Panc1 (cell line): ENCODE measurements around the gene LLGL2. TPM values are rescaled to one million over a fixed set of nuclear protein-coding genes. Genes with fewer than 3 reads are reported as not detected.
A peak's percentile ranks its signal among the peaks of the same experiment; 100 is the strongest.

Experiments used
- ATAC-seq: fragments of 200-7000 bp; cut with Tn5 transposase; 2 replicates; pipeline ENCODE4 v1.9.1; 2020; ENCODE audit warnings: mild to moderate bottlenecking, moderate library complexity
- BruUV-seq: library from RNA; stranded (reverse); fragments of 400-500 nt; replicated peaks from 2 replicates; lab custom pipeline; 2021; lab: Mats Ljungman, UMichigan
- CTCF ChIA-PET: fragments of 300-600 bp; sonication (Branson Sonifier 250); formaldehyde crosslinking; loops from one replicate; lab custom pipeline; 2022; ENCODE audit warnings: antibody characterized with exemption; lab: Charles Lee
- POLR2A ChIA-PET: fragments of 300-600 bp; sonication (Branson Sonifier 250); formaldehyde crosslinking; loops from one replicate; lab custom pipeline; 2022; ENCODE audit warnings: antibody characterized with exemption; lab: Charles Lee
- DNase-seq: peaks from one replicate; pipeline ENCODE4 v3.0.0-alpha.2; 2010; ENCODE audit warnings: low read depth, low spot score
- H3K27ac ChIP-seq: 2 replicates; pipeline ENCODE4 v1.5.1; 2011; ENCODE audit warnings: mild to moderate bottlenecking, low read length, inconsistent platforms
- H3K27me3 ChIP-seq: fragments of 200-500 bp; sonication (Bioruptor generic); 2 replicates; pipeline ENCODE4 v1.6.0; 2014; ENCODE audit warnings: low read length, inconsistent platforms; ENCODE audit not compliant: control insufficient read depth, insufficient read depth
- H3K36me3 ChIP-seq: fragments of 200-500 bp; sonication (Bioruptor generic); 2 replicates; pipeline ENCODE4 v1.5.1; 2014; ENCODE audit warnings: inconsistent platforms, mild to moderate bottlenecking, low read length, moderate library complexity; ENCODE audit not compliant: control insufficient read depth, insufficient read depth
- H3K4me1 ChIP-seq: 2 replicates; pipeline ENCODE4 v1.5.1; 2011; ENCODE audit warnings: inconsistent platforms, mild to moderate bottlenecking, low read length, moderate library complexity; ENCODE audit not compliant: control insufficient read depth, insufficient read depth
- H3K4me3 ChIP-seq, 2 experiments: 2 replicates each; pipeline ENCODE4 v1.5.1; 2011 to 2012; ENCODE audit warnings: low read depth in 2 of 2, low read length in 2 of 2, mild to moderate bottlenecking in 2 of 2, inconsistent platforms in 1 of 2, moderate library complexity in 1 of 2
- H3K9me3 ChIP-seq: fragments of 200-500 bp; sonication (Bioruptor generic); 2 replicates; pipeline ENCODE4 v1.5.1; 2014; ENCODE audit warnings: low read depth, mild to moderate bottlenecking, inconsistent platforms, low read length, moderate library complexity; ENCODE audit not compliant: control insufficient read depth, insufficient read depth
- POLR2AphosphoS5 ChIP-seq: IDR thresholded peaks from 2 replicates; pipeline ENCODE4 v1.6.1; 2012; ENCODE audit warnings: mild to moderate bottlenecking, low read depth, low read length, moderate library complexity
- SIN3A ChIP-seq: IDR thresholded peaks from 2 replicates; pipeline ENCODE4 v1.6.1; 2012; ENCODE audit warnings: low read depth, mild to moderate bottlenecking, low read length, moderate library complexity, borderline replicate concordance; ENCODE audit not compliant: insufficient read depth
- TCF7L2 ChIP-seq: IDR thresholded peaks from 2 replicates; pipeline ENCODE4 v1.6.1; 2011; ENCODE audit warnings: mild to moderate bottlenecking, low read depth, low read length, inconsistent platforms
- in situ Hi-C: cut with HindIII; loops from 2 replicates; pipeline ENCODE4 v1.10.0; 2016; ENCODE audit warnings: low sequenced_read_pairs, low pct_unique_long_range_greater_than_20kb
- intact Hi-C: fragments of 100-400 bp; cut with micrococcal nuclease; formaldehyde crosslinking; loops from one replicate; pipeline ENCODE4 v1.10.0; 2022; ENCODE audit not compliant: unreplicated experiment
- total RNA-seq: library from RNA; stranded (reverse); gene quantifications from one replicate; pipeline ENCODE4 v1.2.1, GENCODE V29; 2021; ENCODE audit not compliant: unreplicated experiment
- TF ChIP-seq, protein P1 (sequence below), 2 experiments: IDR thresholded peaks; 2 replicates each; pipeline ENCODE4 v1.6.1; 2011 to 2012; ENCODE audit warnings: low read depth in 2 of 2, control low read depth in 1 of 2, low read length in 1 of 2, mild to moderate bottlenecking in 1 of 2, moderate library complexity in 1 of 2; ENCODE audit not compliant: insufficient read depth in 1 of 2
- TF ChIP-seq, protein P2 (sequence below): fragments of 450-650 bp; IDR thresholded peaks from 2 replicates; pipeline ENCODE4 v1.5.1; 2017; ENCODE audit warnings: mild to moderate bottlenecking

LLGL2 gene
- total RNA-seq, 1 experiment from 2014 or later: 201 TPM

DNA sequence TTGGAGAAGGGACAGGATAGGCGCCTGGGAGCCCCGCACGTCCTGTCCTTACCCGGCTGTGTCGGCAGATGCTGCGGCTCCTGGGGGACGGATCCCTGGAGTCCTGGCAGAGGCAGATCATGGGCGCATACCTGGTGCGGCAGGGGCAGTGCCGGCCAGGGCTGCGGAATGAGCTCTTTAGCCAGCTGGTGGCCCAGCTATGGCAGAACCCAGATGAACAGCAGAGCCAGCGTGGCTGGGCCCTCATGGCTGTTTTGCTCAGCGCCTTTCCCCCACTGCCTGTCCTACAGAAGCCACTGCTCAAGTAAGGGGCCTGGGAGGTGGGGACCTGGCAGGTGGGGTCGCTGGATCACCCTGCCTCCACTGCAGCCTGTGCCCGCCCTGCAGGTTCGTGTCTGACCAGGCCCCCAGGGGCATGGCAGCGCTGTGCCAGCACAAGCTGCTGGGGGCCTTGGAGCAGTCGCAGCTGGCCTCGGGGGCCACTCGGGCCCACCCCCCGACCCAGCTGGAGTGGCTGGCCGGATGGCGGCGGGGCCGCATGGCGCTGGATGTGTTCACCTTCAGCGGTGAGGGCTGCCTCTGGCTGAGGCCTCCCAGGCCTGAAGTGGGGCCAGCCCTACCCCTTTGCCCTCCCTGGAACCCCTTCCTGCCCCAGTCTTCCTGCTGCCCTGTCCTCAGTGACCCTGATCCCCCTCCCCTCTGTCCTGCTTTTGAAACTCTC lies 87.6 kb downstream of the LLGL2 start:
- intact Hi-C loops (no loop called here), in situ Hi-C loops (no loop called here)
- ChIA-PET CTCF (interaction anchor here (1.5 to 2.3 kb wide), 2 partner anchors 12 to 17 kb away, joined by 5 to 12 read pairs; no protein-coding TSS in a partner anchor), POLR2A (interaction anchor here (0.6 to 0.7 kb wide), 2 partner anchors 30 to 265 kb away, joined by 4 read pairs; no protein-coding TSS in a partner anchor)
- DNase-seq (no peak), ATAC-seq (no peak)
- Histone ChIP-seq H3K27me3 (no peaks in the 10 kb centered on the region), H3K27ac (no peak overlapping the region), H3K4me3 (no peak overlapping the region), H3K9me3 (no peaks in the 10 kb centered on the region), H3K36me3 (no peaks in the 10 kb centered on the region), H3K4me1 (no peaks in the 10 kb centered on the region)
- BruUV-seq: no TSS peak
- TF ChIP-seq, protein P1, sequence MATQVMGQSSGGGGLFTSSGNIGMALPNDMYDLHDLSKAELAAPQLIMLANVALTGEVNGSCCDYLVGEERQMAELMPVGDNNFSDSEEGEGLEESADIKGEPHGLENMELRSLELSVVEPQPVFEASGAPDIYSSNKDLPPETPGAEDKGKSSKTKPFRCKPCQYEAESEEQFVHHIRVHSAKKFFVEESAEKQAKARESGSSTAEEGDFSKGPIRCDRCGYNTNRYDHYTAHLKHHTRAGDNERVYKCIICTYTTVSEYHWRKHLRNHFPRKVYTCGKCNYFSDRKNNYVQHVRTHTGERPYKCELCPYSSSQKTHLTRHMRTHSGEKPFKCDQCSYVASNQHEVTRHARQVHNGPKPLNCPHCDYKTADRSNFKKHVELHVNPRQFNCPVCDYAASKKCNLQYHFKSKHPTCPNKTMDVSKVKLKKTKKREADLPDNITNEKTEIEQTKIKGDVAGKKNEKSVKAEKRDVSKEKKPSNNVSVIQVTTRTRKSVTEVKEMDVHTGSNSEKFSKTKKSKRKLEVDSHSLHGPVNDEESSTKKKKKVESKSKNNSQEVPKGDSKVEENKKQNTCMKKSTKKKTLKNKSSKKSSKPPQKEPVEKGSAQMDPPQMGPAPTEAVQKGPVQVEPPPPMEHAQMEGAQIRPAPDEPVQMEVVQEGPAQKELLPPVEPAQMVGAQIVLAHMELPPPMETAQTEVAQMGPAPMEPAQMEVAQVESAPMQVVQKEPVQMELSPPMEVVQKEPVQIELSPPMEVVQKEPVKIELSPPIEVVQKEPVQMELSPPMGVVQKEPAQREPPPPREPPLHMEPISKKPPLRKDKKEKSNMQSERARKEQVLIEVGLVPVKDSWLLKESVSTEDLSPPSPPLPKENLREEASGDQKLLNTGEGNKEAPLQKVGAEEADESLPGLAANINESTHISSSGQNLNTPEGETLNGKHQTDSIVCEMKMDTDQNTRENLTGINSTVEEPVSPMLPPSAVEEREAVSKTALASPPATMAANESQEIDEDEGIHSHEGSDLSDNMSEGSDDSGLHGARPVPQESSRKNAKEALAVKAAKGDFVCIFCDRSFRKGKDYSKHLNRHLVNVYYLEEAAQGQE (IDR thresholded peaks at IDR 0.05; ENCODE audit: insufficient read depth in 1 of 2, low read depth in 2 of 2, low read length in 1 of 2): no peak
- TF ChIP-seq TCF7L2 (no peak), SIN3A (no peak), POLR2AphosphoS5 (no peak)
- TF ChIP-seq, protein P2, sequence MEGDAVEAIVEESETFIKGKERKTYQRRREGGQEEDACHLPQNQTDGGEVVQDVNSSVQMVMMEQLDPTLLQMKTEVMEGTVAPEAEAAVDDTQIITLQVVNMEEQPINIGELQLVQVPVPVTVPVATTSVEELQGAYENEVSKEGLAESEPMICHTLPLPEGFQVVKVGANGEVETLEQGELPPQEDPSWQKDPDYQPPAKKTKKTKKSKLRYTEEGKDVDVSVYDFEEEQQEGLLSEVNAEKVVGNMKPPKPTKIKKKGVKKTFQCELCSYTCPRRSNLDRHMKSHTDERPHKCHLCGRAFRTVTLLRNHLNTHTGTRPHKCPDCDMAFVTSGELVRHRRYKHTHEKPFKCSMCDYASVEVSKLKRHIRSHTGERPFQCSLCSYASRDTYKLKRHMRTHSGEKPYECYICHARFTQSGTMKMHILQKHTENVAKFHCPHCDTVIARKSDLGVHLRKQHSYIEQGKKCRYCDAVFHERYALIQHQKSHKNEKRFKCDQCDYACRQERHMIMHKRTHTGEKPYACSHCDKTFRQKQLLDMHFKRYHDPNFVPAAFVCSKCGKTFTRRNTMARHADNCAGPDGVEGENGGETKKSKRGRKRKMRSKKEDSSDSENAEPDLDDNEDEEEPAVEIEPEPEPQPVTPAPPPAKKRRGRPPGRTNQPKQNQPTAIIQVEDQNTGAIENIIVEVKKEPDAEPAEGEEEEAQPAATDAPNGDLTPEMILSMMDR: no peak

DNA sequence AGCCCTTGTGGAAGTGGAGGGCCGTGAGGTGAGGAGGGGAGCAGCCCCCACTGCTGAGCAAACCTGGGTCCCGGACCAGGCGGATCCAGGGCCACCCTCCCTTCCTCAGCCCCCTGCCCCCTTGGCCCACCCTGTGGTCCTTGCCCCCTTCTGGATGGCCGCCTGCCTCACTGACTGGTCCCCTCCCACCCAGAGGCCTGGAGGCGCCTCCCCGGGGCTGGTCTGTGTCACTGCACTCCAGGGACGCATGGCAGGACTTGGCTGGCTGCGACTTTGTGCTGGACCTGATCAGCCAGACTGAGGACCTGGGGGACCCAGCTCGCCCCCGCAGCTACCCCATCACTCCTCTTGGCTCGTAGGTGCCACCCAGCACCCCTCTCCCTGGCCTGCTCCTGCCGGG lies 88.5 kb downstream of the LLGL2 start:
- Histone ChIP-seq H3K9me3 (no peaks in the 10 kb centered on the region), H3K36me3 (no peaks in the 10 kb centered on the region), H3K27me3 (no peaks in the 10 kb centered on the region), H3K27ac (no peak overlapping the region), H3K4me1 (no peaks in the 10 kb centered on the region), H3K4me3 (no peak overlapping the region)
- no TSS peak for BruUV-seq
- no peak for DNase-seq
- TF ChIP-seq, protein P1 (IDR thresholded peaks at IDR 0.05; ENCODE audit: insufficient read depth in 1 of 2, low read depth in 2 of 2, low read length in 1 of 2): no peak
- TF ChIP-seq SIN3A: no peak
- no peak for TF ChIP-seq TCF7L2
- no peak for TF ChIP-seq POLR2AphosphoS5
- TF ChIP-seq, protein P2: no peak; the same call in 1 of the 2 replicates
- POLR2A ChIA-PET: no interaction called here
- in situ Hi-C loops: no loop called here
- ATAC-seq: peak; percentile 44; the same call in 1 of the 2 replicates
- CTCF ChIA-PET: interaction anchor here (1.5 to 2.3 kb wide), 2 partner anchors 13 to 18 kb away, joined by 5 to 12 read pairs; no protein-coding TSS in a partner anchor
- intact Hi-C loops: no loop called here
